ENCODE measurements around the gene ST7. TPM values are rescaled to one million over a fixed set of nuclear protein-coding genes. Genes with fewer than 3 reads are reported as not detected.
"Not testable (repeated sequence)": the region's sequence is repeated elsewhere in the genome, so short reads cannot be mapped to it uniquely, and the experiment has no call there.

ST7 gene
- total RNA-seq, 1 experiment from 2014 or later: 18.6 TPM

GRCh38 chr7:117095055-117095454 lies 141.8 kb downstream of the ST7 start:
- DNase-seq (ENCODE audit: low read depth): no peak

GRCh38 chr7:117096330-117096729 lies 143.0 kb downstream of the ST7 start:
- no peak for DNase-seq (ENCODE audit: low read depth)

DNA sequence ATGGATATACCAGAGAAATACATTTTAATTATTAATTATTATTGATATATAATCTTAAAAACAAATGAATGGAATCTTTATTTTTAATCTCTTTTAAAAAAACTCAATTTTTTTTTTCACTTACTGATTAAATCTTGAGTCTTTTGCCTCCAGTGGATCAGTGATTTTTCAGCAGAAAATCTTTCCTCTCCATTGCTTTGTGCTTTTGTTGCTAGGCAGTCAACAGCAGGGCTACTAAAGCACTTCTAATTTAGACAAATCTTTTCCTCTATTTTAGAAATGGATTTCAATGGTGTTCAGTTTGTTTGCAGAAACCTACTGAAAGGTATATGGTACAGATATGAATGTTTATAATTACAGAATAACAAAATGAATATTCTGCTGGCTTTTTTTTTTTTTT lies 143.6 kb downstream of the ST7 start:
- no peak for DNase-seq (ENCODE audit: low read depth)

- no peak for DNase-seq (ENCODE audit: low read depth)
Measured at GRCh38 chr7:117097860-117098259, 144.6 kb downstream of the ST7 start.

- DNase-seq (ENCODE audit: low read depth): peak; percentile 68
Measured at GRCh38 chr7:117098457-117098856, 145.2 kb downstream of the ST7 start.

DNA sequence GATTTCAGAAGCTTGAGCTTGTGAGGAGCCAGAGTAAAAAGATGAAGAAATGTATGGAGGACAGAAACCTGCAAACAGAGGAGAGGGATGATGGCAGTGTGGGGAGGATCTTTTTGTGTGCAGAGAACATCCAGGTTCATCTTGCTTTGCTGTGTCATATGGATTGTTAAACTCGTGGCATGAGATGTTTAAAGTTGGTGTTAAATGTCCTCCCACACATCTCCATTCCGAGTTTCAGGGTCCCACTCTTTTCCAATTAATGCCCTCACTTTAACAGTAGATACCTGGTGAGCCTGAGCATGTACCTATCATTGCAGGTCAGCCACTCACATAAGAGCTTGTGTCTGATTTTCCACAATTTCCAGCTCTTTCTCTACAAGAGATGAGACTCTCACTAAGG lies 147.7 kb downstream of the ST7 start:
- DNase-seq (ENCODE audit: low read depth): no peak

DNA sequence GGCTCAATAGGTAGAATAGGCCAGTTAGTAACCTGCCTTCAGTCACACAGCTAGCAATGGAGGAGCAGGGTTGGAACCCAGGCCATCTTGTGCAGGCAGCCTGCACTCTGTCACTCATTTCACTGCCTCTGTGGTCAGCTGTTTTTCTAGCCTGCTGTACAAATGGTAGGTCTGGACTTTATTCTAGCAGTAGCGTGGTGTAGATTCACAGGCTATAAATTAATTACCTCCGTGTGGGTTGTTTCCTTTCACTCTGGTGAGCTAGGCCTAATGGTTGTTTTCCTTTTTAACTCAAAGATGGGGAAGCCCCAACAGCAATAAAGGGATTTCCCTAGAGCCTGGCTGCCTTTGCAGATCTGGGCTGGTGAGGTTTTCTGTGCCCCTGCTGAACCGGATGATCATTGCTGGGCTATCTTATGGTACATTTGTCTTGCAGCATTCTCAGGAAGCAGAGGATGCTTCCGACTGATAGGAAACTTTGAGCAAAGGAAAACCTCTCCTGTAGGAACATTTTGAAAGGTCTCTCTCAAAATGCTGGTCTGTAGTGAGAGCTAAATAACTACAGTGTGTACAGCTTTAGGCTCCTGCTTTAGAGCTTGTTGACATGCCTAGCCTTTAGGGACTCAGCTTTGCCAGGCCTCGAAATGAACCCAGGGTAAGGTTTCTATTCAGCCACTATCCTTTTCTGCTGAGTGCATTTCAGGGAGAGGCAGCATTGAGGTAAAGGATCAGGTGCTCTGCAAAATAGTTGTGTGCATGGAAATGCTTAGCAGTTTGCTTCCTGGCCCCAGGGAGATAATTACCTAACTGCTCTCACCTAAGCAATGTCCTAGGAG lies 157.4 kb downstream of the ST7 start:
- peak; percentile 23 for DNase-seq (ENCODE audit: low read depth)

- DNase-seq (ENCODE audit: low read depth): no peak
Measured at GRCh38 chr7:117111535-117111934, 158.2 kb downstream of the ST7 start.

DNA sequence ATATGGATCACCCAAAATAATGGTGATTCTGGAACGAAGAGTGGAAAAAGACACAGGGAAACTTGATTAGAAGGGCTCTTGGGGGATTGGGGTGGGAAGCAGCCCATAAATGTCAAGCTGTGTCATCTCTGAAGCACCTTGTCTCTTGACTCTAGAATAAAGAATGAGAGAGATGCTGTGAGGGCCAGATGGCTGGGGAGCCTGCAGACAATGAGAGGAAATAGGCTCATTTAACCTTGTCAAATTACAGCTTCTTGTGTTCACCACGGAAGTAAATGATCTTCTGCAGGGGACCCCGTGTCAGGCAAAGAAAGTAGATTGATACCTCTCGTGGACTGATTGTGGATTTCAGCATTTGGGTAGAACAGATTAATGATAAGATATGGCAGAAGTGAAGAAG lies 159.3 kb downstream of the ST7 start:
- DNase-seq (ENCODE audit: low read depth): no peak

GRCh38 chr7:117113871-117114270 lies 160.6 kb downstream of the ST7 start:
- no peak for DNase-seq (ENCODE audit: low read depth)

- DNase-seq (ENCODE audit: low read depth): no peak
Measured at GRCh38 chr7:117114272-117114671, 161.0 kb downstream of the ST7 start.

DNA sequence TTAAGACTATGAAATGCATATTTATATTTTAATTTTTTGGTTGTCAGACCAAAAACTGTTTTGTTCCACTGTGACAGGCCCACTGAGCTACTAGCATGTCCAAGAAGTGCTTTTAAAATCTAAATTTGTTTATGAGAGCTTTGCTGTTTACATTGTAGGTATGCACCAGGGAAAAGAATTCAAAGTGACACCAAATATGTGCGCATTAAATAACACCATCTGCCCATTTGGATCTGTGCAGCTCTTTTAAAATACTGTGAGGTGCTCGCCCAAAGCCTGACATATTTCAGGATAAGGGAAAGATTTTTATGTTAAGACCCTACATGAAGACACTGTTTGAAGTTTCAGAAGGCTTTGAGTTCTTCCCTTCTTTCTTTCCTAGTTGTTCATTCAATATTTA lies 162.9 kb downstream of the ST7 start:
- no peak for DNase-seq (ENCODE audit: low read depth)

DNA sequence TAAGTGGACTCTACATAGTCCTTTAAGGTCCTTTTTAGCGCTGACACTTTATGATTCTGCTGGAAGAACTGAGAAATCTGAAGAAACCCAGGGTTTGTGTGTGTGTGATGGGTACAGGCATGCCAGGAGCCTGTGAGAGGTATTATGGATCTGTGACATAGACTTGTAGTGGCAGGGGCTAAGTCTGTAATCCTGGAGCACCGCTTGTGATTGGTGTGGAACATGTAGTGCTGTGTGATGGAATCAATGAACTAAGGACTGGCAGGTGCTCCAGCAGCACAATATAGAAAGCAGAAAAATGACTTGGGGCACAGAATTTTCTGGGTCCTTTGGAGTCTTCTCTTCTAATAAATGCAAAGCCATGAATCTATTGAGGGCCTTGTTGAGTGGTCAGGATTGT lies 163.9 kb downstream of the ST7 start:
- DNase-seq (ENCODE audit: low read depth): no peak

GRCh38 chr7:117118579-117119180 lies 165.4 kb downstream of the ST7 start:
- DNase-seq (ENCODE audit: low read depth): peak; percentile 21

GRCh38 chr7:117119192-117119924 lies 166.1 kb downstream of the ST7 start:
- DNase-seq (ENCODE audit: low read depth): peak; percentile 88

- DNase-seq (ENCODE audit: low read depth): not testable (repeated sequence)
Measured at GRCh38 chr7:117120321-117120720, 167.0 kb downstream of the ST7 start.

- DNase-seq (ENCODE audit: low read depth): not testable (repeated sequence)
Measured at GRCh38 chr7:117122036-117122435, 168.7 kb downstream of the ST7 start.

DNA sequence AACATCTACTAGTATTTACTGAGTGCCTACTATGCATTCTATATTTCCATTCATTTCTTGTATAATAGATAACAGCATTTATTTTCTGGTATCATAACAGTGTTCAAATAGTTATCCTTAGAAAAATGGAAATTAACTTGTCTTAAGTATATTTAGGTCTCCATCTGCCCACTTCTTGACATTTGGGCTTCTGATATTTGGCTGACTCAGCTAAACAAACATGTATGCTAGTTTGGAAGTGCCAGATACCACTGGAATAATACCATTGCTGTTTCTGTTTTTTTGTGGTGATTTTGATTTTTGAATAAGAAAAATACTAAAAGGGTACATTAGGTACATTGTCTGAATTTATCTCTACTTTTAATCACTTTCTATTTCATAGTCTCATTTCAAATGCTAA lies 169.2 kb downstream of the ST7 start:
- DNase-seq (ENCODE audit: low read depth): no peak

- no peak for DNase-seq (ENCODE audit: low read depth)
Measured at GRCh38 chr7:117123311-117123926, 170.1 kb downstream of the ST7 start.

DNA sequence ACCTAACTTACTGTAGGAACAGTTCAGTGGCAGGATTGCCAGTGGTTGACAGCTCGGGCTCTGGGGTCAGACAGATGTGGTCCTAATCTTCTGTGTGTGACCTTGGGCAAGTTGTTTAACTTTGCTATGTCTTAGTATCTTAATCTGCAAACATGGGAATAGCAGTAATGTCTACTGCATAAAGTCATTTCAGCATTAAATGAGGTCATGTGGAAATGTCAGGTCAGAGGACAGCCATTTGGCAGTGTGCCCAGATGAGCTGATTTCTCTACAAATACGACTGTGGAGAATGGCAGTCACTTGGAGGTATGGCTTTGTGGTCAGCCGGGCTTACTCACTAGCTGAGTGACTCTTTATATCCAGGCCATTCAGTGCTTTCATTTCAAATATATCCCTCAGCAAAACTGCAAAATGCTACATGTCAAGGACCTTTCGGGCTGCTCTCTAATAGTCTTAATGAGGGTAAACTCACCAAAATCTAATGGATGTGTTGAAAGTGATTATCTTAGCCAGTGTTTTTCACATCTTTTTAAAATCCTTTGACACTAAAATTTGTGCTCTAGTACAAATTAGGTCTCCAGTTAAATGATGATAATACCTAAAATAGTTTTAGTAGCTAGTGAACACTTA lies 171.4 kb downstream of the ST7 start:
- peak; percentile 97 for DNase-seq (ENCODE audit: low read depth)

DNA sequence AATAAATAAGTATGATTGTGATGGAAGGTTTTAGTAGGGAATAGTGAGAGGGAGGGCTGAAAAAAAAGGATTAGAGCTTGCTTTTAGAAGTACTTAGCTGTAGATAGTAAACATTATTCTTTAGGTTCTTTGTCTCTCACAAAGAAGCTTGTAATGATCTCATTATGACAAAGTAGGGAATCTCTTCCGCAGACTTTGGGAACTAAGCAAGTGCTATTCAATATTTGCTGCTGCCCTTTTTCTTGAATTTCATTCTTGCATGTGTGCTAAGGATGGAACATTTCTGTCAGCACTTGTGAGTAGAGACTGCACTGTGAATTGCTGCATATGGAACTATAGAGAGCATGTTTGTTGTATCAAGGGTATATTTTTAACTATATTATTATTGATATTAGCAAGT lies 173.4 kb downstream of the ST7 start:
- no peak for DNase-seq (ENCODE audit: low read depth)

Data from Daoy (cell line).